SK-MEL-5 (cell line): ENCODE data around the gene IFT57. TPM values are rescaled to one million over a fixed set of nuclear protein-coding genes. Genes with fewer than 3 reads are reported as not detected.

Experiments used
- DNase-seq: peaks from one replicate; pipeline ENCODE4 v3.0.0-alpha.2; 2016; ENCODE audit warnings: low read depth, low spot score
- in situ Hi-C: cut with HindIII; loops from 2 replicates; pipeline ENCODE4 v1.10.0; 2016; ENCODE audit warnings: low sequenced_read_pairs, high pct_unique_total_duplicates, low pct_unique_long_range_greater_than_20kb
- total RNA-seq: library from RNA; depleted of rRNA; stranded (reverse); fragments of >200 nt; shearing (Covaris generic); gene quantifications from 2 replicates; pipeline ENCODE4 v1.2.3, GENCODE V29; 2014

The IFT57 gene
- total RNA-seq, 1 experiment from 2014 or later: 32.4 TPM

DNA sequence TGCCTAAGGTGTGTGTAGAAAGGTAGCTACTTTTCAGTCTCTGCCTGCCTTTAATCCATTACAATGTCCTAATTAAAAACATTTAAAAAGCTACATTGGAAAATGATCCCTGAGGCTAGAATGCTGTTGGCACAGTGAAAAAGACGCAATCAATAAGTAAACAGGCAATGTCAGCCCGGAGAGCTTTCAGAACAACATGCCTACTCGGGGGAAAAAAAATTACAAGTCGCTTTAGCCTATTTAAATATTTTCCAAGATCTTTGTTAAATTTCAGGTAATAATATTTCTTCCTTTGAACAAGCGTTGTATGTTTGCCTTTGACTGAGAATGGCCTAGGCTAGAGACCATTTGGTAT lies 84.8 kb downstream of the IFT57 start:
- DNase-seq: no peak
- in situ Hi-C loops: no loop called here

DNA sequence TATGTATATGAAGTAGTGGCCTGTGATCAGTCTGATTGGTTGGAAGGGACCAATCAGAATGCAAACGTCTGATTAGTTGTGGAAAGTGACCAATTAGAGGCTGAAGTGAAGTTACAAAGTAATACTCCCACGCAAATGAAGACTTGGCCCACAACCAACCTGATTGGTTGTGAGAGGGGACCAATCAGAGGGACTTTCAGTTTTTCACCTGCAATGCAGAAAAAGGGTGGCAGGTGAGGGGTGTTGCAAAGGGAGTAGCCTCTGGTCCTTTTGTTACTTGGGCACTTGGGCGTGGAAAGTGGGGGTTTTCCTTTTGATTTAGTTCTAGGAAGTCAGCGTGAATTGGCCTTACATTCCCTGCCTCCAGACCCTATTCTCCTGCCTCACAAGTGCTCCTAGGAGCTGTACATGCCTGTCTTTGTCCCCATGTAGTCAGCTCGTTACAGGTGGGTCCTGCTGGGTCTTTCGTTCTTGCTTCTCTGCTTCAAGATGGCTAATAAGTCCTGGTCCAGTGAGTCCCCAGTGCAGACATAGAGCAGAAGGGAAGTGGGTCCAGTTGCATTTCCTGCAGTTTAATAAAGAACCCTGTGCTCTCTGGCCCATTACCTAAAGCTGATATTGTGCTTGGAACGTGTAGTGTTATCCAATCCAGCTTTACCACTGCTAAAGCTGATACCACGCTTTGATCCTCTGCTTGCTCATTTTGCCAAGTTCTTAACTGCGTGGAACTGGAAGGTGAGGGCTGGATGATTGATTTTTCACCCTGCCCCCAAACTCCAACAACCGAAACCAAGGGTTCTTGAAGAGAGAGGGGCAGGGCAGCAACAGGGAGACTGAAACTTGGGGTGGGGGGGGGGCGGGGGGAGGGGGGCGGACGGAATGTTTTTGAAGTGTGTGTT lies 85.4 kb downstream of the IFT57 start:
- DNase-seq: no peak
- in situ Hi-C loops: no loop called here

DNA sequence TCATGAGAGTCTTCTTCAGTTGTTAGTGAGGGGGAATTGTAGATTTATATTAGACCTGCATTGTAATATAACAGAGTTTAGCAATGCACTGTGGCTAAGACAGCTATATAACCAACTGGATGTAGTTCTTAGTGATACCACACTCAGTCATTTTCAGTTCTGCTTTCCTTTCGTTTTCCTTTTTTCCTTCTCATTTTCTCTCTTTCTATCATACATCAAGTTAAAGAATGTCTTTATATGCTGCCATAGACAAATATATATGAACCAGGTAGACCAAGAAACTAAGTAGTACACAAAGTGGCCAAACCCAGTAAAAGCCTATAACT lies 87.7 kb downstream of the IFT57 start:
- DNase-seq: no peak
- in situ Hi-C loops: no loop called here

GRCh38 chr3:108133858-108134554 lies 88.2 kb downstream of the IFT57 start:
- in situ Hi-C loops: no loop called here
- no peak for DNase-seq

DNA sequence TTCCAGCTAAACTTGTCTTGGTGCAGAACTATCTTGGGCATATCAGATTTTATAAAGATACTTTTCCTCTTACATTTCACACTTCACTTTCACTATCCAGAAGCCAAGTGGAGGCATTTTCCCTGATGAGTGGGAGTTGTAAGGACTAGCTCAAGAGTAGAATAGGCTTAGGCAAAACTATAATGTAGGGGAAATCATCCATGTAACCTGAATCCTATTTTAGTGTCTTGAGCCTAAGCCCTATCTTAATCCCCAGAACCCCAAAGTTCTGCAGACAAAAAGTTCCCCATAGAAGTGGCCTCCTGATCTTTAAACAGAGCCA lies 89.2 kb downstream of the IFT57 start:
- DNase-seq: no peak
- in situ Hi-C loops: no loop called here

GRCh38 chr3:108131475-108132134 lies 90.6 kb downstream of the IFT57 start:
- in situ Hi-C loops: no loop called here
- no peak for DNase-seq

- DNase-seq: no peak
- in situ Hi-C loops: no loop called here
Observed at GRCh38 chr3:108130701-108131474, 91.3 kb downstream of the IFT57 start.

GRCh38 chr3:108130236-108130635 lies 92.0 kb downstream of the IFT57 start:
- in situ Hi-C loops: no loop called here
- DNase-seq: no peak

- DNase-seq: no peak
- in situ Hi-C loops: no loop called here
Observed at GRCh38 chr3:108127301-108127988, 94.8 kb downstream of the IFT57 start.

DNA sequence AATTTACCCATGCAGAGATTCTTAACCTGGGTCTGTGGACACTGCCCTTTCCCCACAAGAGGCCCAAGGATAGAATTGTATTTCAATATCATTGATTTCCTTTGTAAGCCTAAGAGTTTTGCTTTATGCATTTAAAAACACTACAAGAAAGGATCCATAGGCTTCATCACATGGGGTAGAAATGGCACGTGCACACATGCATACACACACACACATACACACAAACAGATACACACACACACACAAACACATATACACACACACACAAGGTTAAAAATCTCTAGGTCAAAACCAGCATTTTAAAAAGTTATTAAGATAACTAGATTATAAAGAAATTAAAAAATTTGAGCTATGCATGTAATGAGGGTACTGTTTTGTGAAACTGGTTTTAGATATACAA lies 95.9 kb downstream of the IFT57 start:
- DNase-seq: no peak
- in situ Hi-C loops: no loop called here

DNA sequence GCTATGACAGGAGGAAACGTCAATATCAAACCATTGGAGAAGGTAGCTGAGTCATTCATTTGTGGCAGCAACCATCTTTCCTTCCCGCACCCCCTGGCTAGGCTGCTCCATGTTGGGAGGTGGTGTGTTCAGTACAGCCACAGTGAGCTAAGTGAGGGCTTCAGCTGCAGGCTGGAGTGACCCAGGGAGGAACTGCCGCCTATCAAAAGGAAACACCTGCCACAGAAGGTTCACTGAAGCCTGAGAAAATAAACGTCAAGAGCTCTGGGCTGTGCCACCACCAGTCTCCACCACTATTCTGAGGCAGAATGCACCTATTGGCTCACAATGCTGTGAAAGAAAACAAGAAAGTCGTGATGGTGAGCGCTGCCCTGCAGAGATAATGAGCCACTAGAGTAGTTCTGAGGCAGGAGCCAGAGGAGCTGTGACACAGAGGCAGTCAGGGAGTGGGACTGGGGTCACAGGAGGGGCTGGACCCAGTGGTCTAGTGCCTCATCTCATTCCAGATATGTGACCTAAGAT lies 96.6 kb downstream of the IFT57 start:
- DNase-seq: no peak
- in situ Hi-C loops: no loop called here

- DNase-seq: no peak
- in situ Hi-C loops: no loop called here
Observed at GRCh38 chr3:108125153-108125543, 97.1 kb downstream of the IFT57 start.

DNA sequence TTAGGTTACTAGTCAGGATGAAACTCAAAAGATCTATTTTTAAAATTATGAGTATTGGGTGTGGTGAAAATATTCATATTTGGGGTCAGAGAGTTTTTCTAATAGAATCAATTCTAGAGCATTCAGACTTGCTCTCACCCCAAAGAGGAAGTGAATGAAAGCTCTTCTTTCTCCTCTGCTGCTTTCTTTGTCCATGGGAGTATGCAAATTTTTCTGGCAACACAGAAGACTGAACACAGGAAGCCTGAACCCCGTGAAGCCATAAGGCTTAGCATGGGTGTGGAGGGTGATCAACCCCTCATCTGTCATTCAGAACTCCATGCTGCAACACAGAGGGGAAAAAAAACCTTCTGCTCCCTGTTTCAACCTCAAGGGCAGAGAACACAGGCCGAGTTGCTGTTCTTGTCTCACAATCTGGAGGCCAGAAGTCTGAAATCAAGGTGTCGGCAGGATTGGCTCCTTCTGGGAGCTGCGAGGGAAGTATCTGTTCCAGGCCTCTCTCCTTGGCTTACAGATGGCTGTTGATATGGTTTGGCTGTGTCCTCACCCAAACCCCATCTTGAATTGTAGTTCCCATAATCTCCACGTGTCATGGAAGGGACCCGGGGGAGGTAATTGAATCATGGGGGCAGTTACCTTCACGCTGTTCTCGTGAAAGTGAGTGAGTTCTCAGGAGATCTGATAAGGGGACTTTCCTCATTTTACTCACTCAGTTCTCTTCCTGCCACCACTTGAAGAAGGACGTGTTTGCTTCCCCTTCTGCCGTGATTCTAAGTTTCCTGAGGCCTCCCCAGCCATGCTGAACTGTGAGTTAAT lies 97.7 kb downstream of the IFT57 start:
- in situ Hi-C loops: no loop called here
- no peak for DNase-seq

GRCh38 chr3:108123326-108123725 lies 98.9 kb downstream of the IFT57 start:
- in situ Hi-C loops: no loop called here

DNA sequence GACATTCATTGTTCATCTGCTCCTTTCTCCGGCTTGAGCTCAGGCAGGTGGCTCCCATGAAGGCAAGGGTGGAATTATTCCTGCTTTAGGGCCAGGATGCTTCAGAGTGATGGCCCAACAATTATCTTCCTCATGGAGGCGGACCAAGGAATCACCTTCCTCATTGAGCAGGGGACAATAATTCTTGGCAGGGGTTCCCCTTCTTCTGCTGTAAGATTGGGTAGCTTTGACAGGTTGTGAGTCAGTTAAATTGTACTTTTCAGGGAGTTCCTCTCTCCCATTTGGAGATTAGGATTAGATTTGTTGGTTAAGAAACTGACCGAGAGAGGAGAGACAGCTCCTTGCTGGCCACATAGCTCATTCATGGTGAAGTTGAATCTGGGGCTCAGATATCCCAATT lies 99.9 kb downstream of the IFT57 start:
- in situ Hi-C loops: no loop called here
- DNase-seq: no peak

More at GRCh38 chr3:108123326-108123725, 98.9 kb downstream of the IFT57 start:
- DNase-seq: peak; percentile 28

DNA sequence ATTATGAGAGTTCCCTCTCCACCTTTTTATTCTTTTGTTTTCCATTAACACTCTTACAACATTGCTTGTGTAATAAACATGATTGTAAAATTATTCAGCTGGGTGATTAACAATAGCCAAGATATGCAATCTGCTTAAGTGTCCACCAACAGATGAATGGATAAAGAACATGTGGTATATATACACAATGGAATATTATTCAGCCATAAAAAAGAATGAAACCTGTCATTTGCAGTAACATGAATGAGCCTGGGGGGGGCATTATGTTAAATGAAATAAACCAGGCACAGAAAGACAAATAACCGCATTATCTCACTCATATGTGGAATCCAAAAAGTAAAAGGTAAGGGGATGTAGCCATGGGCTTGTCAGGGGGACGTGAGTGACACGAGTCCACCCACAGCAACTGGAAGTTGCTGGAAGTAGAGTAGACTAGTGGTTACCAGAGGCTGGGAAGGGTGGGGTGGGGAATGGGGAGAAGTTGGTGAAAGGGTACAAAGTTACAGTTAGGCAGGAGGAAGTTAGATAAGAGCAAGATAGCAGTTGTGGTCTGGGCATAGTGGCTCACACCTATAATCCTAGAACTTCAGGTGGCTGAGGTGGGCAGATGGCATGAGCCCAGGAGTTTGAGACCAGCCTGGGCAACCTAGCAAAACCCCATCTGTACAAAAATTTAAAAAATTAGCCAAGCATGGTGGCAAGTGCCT lies 102.7 kb downstream of the IFT57 start:
- no peak for DNase-seq
- in situ Hi-C loops: no loop called here
